NCI-H345 treated with DMSO at 0.1 percent for 48 hours (cell line): ENCODE measurements around the gene MAP3K2.
A peak's percentile ranks its signal among the peaks of the same experiment; 100 is the strongest.

Experiments used
- DNase-seq: peaks from one replicate; lab custom pipeline; 2025; ENCODE audit not compliant: unreplicated experiment; lab: John Stamatoyannopoulos, UW

MAP3K2 gene

GRCh38 chr2:127308586-127309138, 79.1 kb downstream of the MAP3K2 start:
- DNase-seq: no peak

GRCh38 chr2:127305990-127306585, 81.7 kb downstream of the MAP3K2 start:
- DNase-seq: no peak

DNA sequence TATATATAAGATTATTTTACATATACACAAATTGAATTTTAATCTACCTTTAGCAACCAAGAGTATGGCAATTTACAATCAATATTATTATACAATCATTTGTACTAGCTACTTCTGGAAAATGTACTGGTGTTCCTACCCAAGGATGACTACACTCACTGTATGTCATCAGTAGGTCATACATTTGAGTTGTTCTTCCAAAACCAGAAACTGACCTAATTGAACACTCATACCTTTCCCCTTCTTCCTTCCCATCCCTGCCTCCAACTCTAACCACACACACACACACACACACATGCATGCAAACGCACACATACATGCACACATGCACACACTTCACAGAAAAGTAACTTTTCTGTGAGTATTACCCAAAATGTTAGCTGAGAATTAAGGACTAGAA, 85.6 kb downstream of the MAP3K2 start:
- DNase-seq: no peak

DNA sequence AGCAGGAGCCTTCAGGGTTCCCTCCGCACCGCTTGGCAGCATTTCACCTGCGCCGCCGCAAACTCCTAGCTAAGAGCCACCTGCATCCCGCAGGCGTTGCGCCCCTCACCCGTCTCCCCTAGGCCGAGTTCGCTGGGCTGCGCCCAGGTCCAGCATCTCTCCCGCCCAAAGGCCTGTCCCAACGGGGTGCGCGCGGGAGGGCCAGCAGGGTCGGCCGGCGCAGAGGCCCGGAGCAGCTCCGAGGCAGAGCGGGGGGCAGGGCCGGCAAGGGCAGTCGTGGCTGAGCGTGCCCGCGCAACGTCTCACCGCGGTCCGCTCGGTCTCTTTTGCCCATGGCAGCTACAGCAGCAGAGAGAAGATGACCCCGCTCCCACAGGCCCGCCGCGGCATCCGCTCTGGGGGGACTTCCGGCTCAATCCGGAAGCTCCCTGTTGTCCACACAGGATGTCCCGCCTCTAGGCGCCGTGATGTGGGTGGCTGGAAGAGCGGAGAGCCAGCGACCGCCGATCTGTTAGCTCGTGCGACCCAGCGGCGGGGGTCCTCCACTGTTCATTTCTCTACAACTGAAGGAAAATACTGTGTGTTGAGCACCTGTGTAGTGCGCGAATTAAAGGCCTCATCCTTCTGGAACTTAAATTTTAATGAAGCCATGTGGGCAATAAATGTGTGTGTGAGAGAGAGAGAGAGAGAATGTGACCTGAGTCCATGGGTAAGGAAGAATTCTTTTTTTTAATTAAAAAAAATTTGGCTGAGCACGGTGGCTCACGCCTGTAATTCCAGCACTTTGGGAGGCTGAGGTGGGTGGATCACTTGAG, 93.8 kb downstream of the MAP3K2 start, which contains the start of gene ERCC3:
ERCC3 (minus strand) TSS at position 397 of the 815 bp plus-strand sequence; CDS start at position 334, 63 bp downstream.
- DNase-seq: peak; percentile 77

GRCh38 chr2:127293386-127293747, 94.4 kb downstream of the MAP3K2 start:
- peak; percentile 9 for DNase-seq

DNA sequence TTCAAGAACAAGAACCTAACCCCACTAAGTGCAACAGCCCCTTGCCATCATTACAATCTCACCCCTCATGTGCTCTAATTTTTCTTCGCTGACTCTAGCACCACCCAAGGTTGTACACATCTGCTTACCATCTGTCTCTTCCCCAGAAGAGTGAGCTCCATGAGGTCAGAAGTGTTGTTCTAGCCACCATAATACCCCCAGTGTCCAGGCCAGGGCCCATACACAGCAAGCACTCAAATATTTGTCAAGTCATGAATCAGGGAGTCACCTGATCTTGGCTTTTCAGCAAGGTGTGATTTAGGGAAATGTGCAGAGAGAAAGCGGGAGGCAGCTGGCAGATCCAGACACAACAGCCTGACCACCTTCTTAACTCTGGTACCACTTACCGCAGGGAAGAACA, 99.5 kb downstream of the MAP3K2 start:
- DNase-seq: no peak

DNA sequence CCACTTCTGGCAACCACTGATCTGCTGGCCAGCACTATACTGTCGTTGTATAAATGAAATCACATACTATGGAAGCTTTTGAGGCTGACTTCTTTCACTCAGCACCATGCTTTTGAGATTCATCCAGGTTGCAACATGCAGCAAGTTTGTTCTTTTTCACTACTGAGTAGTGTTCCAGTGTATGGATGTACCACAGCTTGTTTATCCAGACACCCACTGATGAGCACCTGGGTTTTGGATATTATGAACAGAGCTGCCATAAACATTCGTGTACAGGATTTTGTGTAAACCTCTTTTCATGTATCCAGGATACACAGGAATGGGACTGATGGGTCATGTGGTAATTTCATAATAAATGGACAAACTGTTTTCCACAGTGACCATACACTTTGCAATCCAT, 104.5 kb downstream of the MAP3K2 start:
- no peak for DNase-seq

DNA sequence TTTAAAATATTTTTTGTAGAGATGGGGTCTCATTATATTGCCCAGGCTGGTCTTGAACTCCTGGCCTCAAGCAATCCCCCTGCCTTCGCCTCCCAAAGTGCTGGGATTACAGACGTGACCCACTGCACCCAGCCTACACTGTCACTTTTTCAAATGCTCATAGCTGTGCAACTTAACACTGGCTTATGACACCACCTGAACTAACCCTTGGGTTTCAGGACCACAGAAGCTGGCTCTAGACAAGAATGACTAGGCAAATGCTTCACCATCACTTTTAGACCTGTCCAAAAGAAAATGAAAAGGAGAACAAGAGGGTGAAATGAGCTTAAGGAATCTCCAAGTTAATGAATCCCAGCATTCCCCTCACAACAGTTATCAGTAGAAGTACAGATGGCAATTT, 107.1 kb downstream of the MAP3K2 start:
- no peak for DNase-seq

DNA sequence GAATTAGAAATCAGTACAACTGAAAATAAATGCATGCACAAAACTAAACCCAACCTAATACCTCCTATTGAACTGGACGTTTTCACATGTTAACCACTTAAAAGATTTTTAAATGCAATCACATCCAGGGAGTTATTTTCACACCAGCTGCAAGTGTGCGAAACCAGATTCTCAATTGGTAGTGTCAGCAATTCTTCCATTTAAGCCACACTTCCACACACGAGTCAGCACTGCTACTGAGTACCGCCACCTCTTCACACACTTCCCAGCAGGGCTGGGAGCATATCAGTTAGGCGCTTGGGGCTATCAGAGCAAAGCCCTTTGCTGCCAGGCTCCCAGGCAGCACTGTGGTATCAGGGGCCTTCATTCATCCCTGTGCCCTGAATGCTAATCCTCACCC, 108.0 kb downstream of the MAP3K2 start:
- no peak for DNase-seq

DNA sequence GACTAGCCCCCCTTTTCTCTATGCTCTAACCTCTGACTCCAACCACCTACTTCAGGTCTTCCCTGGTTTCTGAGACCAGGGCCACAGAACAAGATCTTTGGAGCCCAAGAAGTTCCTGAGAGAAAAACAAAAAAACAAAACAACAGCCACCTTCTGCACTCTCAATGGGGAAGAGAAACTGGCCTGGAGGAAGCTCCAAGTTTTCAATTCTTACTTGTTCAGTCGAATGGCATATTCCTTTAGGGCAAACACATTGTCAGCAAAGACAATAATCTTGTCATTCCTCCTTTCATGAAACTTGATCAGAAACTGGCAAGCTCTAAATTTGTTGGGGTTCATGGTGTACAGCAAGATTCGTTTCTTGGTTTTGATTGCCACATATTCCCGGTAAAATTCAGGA, 108.8 kb downstream of the MAP3K2 start:
- no peak for DNase-seq

- no peak for DNase-seq
Measured at GRCh38 chr2:127277028-127277427, 110.7 kb downstream of the MAP3K2 start.

DNA sequence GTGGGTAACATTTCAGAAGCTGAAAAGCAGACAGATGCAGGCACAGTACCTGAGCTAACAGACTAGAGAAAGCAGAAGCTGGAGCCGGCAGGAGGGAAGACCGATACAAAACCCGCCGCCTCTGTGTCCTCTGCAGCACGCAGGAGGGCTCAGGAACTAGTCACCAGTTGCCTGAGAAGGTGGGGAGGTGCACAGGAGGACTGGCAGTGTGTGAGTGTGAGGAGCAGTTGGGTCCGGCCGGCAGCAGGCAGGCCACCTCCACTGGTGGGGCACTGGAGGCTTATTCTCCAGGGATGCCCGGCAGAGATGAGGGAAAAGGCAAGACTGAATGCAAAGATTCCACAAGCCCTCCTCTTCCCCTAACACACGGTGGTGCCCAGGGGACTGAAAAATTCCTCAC, 112.0 kb downstream of the MAP3K2 start:
- DNase-seq: no peak

- DNase-seq: no peak
Measured at GRCh38 chr2:127275356-127275755, 112.4 kb downstream of the MAP3K2 start.

GRCh38 chr2:127270663-127271062, 117.1 kb downstream of the MAP3K2 start:
- DNase-seq: no peak

DNA sequence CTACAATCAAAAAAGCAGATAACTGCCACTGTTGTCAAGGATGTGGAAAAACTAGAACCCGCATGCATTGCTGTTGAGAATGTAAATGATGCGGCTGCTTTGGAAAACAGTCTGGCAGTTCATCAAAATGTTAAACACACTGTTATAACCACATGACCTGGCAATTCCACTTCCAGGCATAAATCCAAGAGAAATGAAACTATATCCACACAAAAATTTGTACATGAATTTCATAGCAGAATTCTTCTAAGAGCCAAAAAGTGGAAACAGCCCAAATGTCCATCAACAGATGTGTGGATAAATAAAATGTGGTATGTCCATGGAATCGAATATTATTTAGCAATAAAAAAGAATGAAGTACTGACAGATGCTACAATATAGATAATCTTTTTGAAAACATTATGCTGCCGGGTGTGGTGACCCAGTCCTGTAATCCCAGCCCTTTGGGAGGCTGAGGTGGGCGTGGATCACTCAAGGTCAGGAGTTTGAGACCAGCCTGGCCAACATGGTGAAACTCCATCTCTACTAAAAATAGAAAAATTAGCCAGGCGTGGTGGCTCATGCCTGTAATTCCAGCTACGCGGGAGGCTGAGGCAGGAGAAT, 125.9 kb downstream of the MAP3K2 start:
- DNase-seq: no peak

DNA sequence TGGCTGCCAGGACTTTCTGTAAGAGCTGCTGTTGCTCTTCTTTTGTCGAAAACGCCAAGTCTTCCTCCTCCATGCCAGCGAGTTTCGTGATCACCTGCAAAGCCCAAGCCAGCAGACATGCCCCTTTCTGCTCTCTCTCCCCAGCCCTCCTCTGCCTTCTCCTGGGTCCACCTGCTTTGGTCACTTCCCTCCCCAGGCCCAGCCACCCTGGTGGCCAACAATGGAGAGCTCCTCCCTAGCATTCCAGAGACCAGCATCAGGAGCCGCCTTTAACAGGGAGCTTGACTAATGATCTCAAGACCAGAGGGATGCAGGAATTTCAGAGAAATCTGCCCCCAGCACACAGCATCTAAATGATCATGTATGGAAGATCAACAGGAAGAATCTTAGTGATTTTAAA, 128.4 kb downstream of the MAP3K2 start:
- no peak for DNase-seq

DNA sequence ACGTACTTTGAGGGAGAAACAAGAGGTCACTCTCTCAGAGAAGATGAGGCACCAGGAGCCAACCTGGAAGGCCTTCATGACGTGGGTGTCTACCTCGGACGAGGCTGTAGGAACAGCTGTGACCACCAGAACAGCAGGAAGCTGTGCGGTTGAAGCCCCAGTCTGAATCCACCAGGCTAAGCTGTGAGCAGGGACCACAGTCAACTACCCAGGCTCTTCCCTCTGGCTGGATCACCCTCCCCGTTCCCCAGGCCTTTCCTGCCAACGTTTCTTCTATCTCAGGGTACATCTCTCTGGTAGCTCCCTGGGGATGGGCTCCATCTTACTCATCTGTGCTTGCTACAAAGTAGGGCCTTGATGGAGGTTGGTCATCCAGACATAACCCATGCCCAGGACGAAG, 130.9 kb downstream of the MAP3K2 start:
- DNase-seq: no peak

DNA sequence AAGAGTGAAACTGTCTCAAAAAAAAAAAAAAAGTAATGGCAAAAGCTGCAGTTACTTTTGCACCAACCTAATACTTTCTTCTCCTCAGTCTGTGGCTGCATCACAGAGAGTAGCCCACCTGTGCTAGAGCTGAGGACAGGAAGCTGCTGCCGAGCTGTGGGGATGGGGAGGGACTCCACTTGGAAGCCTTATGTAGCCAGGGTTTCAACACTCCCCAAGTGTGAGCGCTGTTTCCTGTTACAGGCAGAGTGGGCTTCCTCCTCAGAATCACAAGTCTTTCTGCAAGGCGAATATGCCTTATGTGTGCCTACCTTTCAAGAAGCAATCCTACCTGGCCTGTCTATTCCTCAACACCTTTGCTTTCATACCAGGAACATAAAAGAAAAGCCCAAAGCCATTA, 131.4 kb downstream of the MAP3K2 start:
- no peak for DNase-seq

DNA sequence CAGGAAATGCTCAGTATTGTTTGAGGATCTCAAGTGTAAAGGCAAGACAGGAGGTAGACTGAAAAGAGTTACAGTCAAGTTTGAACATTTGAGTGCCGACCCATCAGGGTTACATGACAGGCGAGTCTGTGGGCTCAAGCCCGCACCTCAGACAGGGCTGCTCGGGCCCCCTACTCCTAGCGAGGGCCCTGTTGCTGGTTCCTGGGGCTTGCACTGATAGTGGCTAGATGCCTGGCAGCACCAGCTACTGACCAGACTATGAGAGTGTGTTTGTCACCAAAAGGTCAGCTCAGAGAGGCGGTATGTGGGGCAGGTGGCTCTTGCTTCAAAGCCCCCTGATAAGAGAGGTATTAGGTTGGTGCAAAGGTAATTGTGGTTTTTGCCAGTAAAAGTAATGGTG, 132.1 kb downstream of the MAP3K2 start:
- DNase-seq: no peak

DNA sequence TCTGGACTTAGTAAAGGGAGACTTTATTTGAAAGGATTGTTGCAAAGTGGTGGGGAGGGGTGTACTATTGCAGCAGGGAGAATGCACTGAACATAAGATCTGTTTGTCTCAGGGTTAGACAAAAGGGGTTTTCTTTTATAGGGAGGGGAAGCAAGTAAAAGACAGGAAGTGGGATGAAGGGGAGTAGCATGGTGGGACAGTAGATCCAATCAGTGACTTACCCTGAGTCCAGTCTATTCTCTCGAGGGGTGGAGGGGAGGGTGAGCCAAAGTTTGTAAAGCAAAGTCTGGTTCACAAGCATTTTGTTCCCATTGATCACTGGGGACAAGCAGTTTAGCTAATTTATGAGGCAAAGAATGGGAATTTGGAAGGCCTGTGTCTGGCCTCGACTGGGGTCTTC, 132.6 kb downstream of the MAP3K2 start:
- no peak for DNase-seq

DNA sequence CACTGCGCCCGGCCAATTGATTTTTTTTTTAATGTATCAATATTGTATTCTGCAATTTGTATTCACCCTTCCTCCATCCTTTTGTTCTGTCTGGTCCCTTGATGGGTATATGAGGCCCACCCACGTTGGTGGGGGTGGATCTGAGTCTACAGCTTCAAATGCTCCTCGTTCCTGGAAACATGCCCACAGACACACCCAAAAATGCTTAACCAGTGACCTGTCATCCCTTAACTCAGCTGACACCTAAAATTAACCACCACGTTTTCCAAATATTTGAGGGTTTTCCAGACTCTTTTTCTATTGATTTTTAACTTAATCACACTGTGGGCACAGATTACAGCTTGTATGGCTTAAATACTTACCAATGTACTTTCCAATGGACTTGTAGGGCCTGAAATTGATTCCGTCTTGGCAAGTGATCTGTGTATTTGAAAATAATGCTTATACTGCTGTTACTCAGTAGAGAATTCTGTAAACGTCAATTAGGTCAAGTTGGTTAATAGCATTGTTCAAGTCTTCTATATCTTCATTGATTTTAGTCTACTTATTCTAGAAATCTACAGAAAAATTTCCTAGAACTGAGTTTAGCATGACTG, 133.3 kb downstream of the MAP3K2 start:
- DNase-seq: no peak
